Measurements from ENCODE around the gene SPRTN. TPM values are rescaled to one million over a fixed set of nuclear protein-coding genes. Genes with fewer than 3 reads are reported as not detected.

The SPRTN gene
- total RNA-seq, 4 donors from 2014 or later = 12.1 to 33.4 (median 16.7) TPM

DNA sequence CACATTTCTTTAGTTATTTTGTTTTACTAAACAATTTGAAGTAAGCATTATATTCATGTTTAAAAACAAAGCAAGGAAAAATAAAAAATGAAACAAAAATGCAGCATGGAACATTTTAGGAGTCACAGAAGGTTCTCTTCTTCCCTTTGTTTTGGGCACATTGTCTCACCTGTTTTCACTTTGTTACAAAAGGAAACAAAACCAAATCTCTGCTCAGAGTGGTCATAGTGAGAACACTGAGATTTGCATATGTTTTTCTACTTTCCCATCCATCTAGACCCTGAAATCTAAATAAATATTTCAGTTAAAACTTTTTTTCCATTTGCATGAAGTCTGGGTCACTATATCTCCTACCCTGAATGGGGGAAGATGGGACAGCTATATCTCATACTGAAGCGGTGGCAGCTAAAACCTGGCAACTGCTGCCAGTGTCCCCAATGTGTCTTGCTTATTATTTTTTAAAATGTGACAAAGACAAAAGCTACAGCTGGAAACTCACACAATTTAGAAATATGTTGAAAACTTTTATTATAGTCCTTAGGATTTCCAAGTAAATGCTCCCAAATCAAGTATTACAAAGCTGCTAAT is 3.9 kb upstream of the SPRTN start:
- Histone ChIP-seq H3K4me1 (peaks cover 3 to 55% (median 42%) of the 10 kb centered on the region in 4 donors), H3K27ac (no peak overlapping the region), H3K9me3 (no peaks in the 10 kb centered on the region), H3K4me3 (peak overlapping the region in 2 of 4 donors; percentile 4 to 78), H3K36me3 (peaks cover 0 to 36% (median 0%) of the 10 kb centered on the region in 3 donors), H3K27me3 (no peaks in the 10 kb centered on the region)
- no peak for DNase-seq (ENCODE audit: low spot score in 2 of 2)
- WGBS, 2 donors = 74 to 80% methylated on average over 1 of the region's 1 CpG
- no peak for TF ChIP-seq EP300 (IDR thresholded peaks at IDR 0.05)

DNA sequence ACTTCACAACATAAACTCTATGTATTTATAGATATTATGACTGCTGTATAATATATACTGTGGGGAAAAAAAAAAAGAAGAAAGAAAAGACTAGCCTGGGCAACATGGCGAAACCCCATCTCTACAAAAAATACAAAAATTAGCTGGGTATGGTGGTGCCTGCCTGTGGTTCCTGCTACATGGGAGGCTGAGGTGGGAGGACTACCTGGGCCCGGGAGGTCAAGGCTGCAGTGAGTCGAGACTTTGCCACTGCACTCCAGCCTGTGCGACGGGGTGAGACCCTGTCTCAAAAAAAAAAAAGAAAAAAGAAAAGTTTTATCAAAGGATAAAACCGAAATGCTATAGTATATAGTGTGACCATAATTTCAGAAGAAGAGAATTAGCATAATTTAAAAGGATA is 3.1 kb upstream of the SPRTN start:
- H3K27me3 ChIP-seq = no peaks in the 10 kb centered on the region
- peaks cover 3 to 63% (median 49%) of the 10 kb centered on the region in 4 donors for H3K4me1 ChIP-seq
- H3K27ac ChIP-seq = no peak overlapping the region
- 89 to 93% methylated on average over 6 of the region's 6 CpGs for WGBS, 2 donors
- H3K36me3 ChIP-seq = peaks cover 0 to 36% (median 0%) of the 10 kb centered on the region in 3 donors
- TF ChIP-seq POLR2A (IDR thresholded peaks at IDR 0.05) = no peak
- TF ChIP-seq EP300 (IDR thresholded peaks at IDR 0.05) = no peak
- TF ChIP-seq, protein P1, sequence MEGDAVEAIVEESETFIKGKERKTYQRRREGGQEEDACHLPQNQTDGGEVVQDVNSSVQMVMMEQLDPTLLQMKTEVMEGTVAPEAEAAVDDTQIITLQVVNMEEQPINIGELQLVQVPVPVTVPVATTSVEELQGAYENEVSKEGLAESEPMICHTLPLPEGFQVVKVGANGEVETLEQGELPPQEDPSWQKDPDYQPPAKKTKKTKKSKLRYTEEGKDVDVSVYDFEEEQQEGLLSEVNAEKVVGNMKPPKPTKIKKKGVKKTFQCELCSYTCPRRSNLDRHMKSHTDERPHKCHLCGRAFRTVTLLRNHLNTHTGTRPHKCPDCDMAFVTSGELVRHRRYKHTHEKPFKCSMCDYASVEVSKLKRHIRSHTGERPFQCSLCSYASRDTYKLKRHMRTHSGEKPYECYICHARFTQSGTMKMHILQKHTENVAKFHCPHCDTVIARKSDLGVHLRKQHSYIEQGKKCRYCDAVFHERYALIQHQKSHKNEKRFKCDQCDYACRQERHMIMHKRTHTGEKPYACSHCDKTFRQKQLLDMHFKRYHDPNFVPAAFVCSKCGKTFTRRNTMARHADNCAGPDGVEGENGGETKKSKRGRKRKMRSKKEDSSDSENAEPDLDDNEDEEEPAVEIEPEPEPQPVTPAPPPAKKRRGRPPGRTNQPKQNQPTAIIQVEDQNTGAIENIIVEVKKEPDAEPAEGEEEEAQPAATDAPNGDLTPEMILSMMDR (IDR thresholded peaks at IDR 0.05) = no peak
- H3K4me3 ChIP-seq = peak overlapping the region in 2 of 4 donors; percentile 75 to 78
- H3K9me3 ChIP-seq = no peaks in the 10 kb centered on the region
- DNase-seq (ENCODE audit: low spot score in 2 of 2) = no peak

DNA sequence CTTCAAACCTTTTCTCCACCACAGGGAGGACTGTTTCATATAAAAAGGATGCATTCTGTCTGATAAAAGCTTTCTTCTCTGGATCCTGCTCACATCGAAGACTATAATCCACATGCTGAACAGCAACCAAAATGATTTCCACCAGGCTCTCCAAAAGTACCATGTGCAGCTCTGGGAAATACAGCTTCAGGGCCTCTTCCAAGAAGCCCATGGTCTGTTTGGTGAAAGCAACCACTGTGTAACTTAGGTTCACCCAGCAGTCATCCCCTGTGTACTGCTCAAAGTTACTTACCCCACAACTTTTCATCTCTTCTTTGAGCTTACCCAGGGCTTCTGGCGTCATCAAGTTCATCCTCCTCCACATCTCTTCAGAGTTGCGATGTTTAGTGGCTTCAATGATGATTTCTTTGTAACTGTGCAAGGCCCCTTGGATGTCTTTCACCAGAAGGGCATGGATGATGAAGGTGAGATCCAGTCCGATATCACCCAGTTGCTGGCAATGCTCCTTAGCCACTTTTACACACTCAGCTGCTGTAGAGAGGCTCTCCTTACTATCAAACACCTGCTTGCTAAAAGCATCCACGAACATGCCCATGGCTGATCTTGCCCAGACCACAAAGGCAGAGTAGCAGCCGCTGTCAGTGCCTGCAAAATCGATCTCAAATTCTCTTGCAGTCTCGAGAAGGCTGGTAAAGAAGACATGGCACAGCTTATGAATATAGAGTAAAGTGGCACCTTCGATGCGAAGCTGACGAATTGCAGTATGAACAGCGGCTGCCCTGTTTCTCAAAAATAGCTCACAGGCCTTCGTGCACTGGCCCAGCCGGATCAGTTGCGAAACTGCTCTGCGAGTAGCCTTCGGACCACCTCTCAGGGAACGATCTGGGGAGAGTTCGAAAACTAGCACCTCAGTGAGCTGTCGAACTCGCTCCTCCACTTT is 2.2 kb upstream of the SPRTN start:
- TF ChIP-seq, protein P1 (IDR thresholded peaks at IDR 0.05) = no peak
- TF ChIP-seq POLR2A (IDR thresholded peaks at IDR 0.05) (no peak), EP300 (IDR thresholded peaks at IDR 0.05) (no peak)

DNA sequence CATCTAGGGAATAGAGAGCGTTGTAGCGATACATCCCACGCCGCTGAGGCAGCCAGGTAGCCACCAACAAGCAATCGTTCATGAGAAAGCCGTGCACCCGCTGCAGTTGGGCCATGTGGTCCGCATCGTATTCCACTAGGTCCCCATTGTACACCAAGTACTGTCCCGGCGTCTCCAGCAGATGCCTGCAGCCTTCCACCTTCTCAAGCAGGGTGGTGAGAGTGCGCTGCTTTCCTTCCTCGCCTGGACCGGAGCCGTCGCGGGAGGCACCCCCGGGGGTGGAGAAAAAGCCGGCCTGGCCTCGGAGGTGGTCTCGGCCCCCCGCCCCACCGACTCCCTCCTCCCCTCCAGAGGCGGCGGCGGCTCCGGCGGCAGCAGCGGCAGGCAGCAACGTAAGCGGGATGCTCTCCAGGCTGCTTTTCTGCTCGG is 1.0 kb upstream of the SPRTN start:
- no peaks in the 10 kb centered on the region for H3K9me3 ChIP-seq
- no peaks in the 10 kb centered on the region for H3K27me3 ChIP-seq
- no peak for TF ChIP-seq POLR2A (IDR thresholded peaks at IDR 0.05)
- TF ChIP-seq, protein P1 (IDR thresholded peaks at IDR 0.05) = no peak
- no peak for TF ChIP-seq EP300 (IDR thresholded peaks at IDR 0.05)
- WGBS, 2 donors = 0 to 1% methylated on average over 13 to 25 of the region's 32 CpGs
- H3K4me1 ChIP-seq = peaks cover 3 to 71% (median 49%) of the 10 kb centered on the region in 4 donors
- peaks cover 0 to 25% (median 0%) of the 10 kb centered on the region in 3 donors for H3K36me3 ChIP-seq
- peak overlapping the region; percentile 70 to 78 (median 73) for H3K4me3 ChIP-seq
- DNase-seq (ENCODE audit: low spot score in 2 of 2) = no peak
- peak overlapping the region; percentile 32 to 97 (median 92) for H3K27ac ChIP-seq

More for the DNA sequence above, 2.2 kb upstream of the SPRTN start:
- peaks cover 3 to 71% (median 49%) of the 10 kb centered on the region in 4 donors for H3K4me1 ChIP-seq
- H3K9me3 ChIP-seq = no peaks in the 10 kb centered on the region
- H3K27me3 ChIP-seq = no peaks in the 10 kb centered on the region
- peak overlapping the region; percentile 70 to 78 (median 73) for H3K4me3 ChIP-seq
- 73% methylated on average over 20 to 21 of the region's 21 CpGs for WGBS, 2 donors
- H3K36me3 ChIP-seq = peaks cover 0 to 31% (median 0%) of the 10 kb centered on the region in 3 donors
- no peak for DNase-seq (ENCODE audit: low spot score in 2 of 2)
- peak overlapping the region in 1 of 4 donors; percentile 91 for H3K27ac ChIP-seq

DNA sequence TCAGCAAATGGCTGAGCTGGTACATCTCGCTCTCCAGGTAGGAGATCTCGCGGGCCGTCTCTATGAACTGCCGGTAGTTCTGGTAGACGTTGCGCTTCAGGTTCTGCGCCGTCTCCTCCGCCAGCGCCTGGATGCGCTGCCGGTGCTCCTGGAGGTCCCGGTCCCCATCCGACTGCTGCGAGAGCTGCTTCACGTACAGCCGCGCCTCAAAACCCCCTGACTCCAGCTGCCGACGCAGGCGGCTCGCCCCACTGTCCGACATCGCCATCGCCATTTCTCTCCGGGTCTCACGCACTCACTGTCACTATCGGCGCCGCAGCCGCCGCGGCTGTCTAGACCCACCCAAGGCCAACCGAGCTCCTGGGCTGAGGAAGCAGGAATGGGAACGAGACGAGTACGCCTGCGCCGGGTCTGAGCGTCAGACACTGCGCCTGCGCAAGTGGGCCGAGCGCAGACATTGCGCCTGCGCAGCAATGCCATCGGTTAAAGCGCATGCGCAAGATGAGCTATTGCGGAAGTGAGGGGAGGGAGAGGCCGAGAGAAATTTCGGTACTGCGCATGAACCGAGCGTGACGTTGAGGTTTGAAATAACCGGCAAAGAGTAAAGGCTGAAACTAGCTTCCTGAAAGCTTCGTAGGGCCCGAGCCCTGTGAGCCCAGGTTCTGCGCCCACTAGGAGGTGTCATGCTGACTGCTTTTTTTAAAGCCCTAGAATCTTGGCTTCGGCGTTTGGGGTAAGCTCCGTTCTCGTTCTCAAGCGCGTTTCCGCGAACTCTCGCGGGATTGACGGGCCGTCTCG is 422 bp upstream of the SPRTN start, which contains the start of gene EXOC8:
TSS of gene EXOC8 (minus strand) at position 381 of the 798 bp plus-strand sequence. CDS start at position 274, 107 bp downstream.
- Histone ChIP-seq H3K9me3 (no peaks in the 10 kb centered on the region), H3K4me3 (peak within 1 kb of the TSS; percentile 70 to 78 (median 73)), H3K4me1 (peaks cover 3 to 65% (median 49%) of the 10 kb centered on the region in 4 donors), H3K27me3 (no peaks in the 10 kb centered on the region), H3K27ac (peak within 1 kb of the TSS; percentile 80 to 97 (median 92)), H3K36me3 (peaks cover 0 to 25% (median 0%) of the 10 kb centered on the region in 3 donors)
- 0% methylated on average over 53 to 59 of the region's 74 CpGs for WGBS, 2 donors
- TF ChIP-seq POLR2A (IDR thresholded peaks at IDR 0.05) = peak; percentile 70 to 84
- TF ChIP-seq, protein P1 (IDR thresholded peaks at IDR 0.05) = peak in 1 of 5 experiments; percentile 21
- TF ChIP-seq EP300 (IDR thresholded peaks at IDR 0.05) = peak; percentile 92 to 95
- DNase-seq (ENCODE audit: low spot score in 2 of 2) = peak; percentile 90 to 91

All from tibial nerve (tissue), 4 donors.